Osteoblast (primary cell): ENCODE results near the gene DOP1A. TPM values are rescaled to one million over a fixed set of nuclear protein-coding genes. Genes with fewer than 3 reads are reported as not detected.

ENCODE experiments used
- DNase-seq: peaks from one replicate; pipeline ENCODE4 v3.0.0; 2011; ENCODE audit warnings: low spot score, mixed read lengths; ENCODE audit not compliant: insufficient read length; ENCODE audit errors: missing footprints
- H2AFZ ChIP-seq: 2 replicates; pipeline ENCODE4 v1.6.0; 2011; ENCODE audit warnings: mild to moderate bottlenecking, low read length
- H3K27ac ChIP-seq: 2 replicates; pipeline ENCODE4 v1.5.1; 2011; ENCODE audit warnings: mild to moderate bottlenecking, low read depth, low read length, moderate library complexity
- H3K27me3 ChIP-seq: 2 replicates; pipeline ENCODE4 v1.6.0; 2012; ENCODE audit warnings: mild to moderate bottlenecking, control low read depth, inconsistent platforms, low read length, moderate library complexity; ENCODE audit not compliant: insufficient read depth
- H3K36me3 ChIP-seq: 2 replicates; pipeline ENCODE4 v1.5.1; 2011; ENCODE audit warnings: mild to moderate bottlenecking, low read length, control low read depth, moderate library complexity; ENCODE audit not compliant: insufficient read depth
- H3K4me1 ChIP-seq: 2 replicates; pipeline ENCODE4 v1.5.1; 2011; ENCODE audit warnings: mild to moderate bottlenecking, low read length, control low read depth, moderate library complexity; ENCODE audit not compliant: insufficient read depth
- H3K4me2 ChIP-seq: 2 replicates; pipeline ENCODE4 v1.6.0; 2011; ENCODE audit warnings: mild to moderate bottlenecking, low read length; ENCODE audit not compliant: insufficient read depth
- H3K4me3 ChIP-seq: fragments of 200-600 bp; sonication (generic); 3 replicates; pipeline ENCODE4 v1.5.1; 2012; ENCODE audit warnings: mild to moderate bottlenecking, low read length, inconsistent platforms; ENCODE audit not compliant: insufficient read depth
- H3K79me2 ChIP-seq: 2 replicates; pipeline ENCODE4 v1.6.0; 2012; ENCODE audit warnings: mild to moderate bottlenecking, low read length, control low read depth, inconsistent platforms; ENCODE audit not compliant: insufficient read depth
- H3K9me3 ChIP-seq: 2 replicates; pipeline ENCODE4 v1.5.1; 2011; ENCODE audit warnings: low read depth, low read length, control low read depth
- H4K20me1 ChIP-seq: 2 replicates; pipeline ENCODE4 v1.6.0; 2012; ENCODE audit warnings: mild to moderate bottlenecking, low read length, control low read depth; ENCODE audit not compliant: insufficient read depth
- CTCF ChIP-seq: IDR thresholded peaks from 2 replicates; pipeline ENCODE4 v1.5.1; 2011; ENCODE audit warnings: mild to moderate bottlenecking, low read depth, low read length, moderate library complexity; ENCODE audit errors: extremely low read depth
- total RNA-seq: library from RNA; depleted of rRNA; stranded (reverse); fragments of >200 nt; gene quantifications from 2 replicates; pipeline ENCODE4 v1.2.3, GENCODE V29; 2012

The DOP1A gene
- total RNA-seq, 1 donor: 45.2 TPM

GRCh38 chr6:83038246-83038645, 29.2 kb upstream of the DOP1A start:
- DNase-seq: no peak
- Histone ChIP-seq H3K79me2 (no peaks in the 10 kb centered on the region), H3K36me3 (no peaks in the 10 kb centered on the region), H3K4me1 (no peaks in the 10 kb centered on the region), H2AFZ (no peak overlapping the region), H4K20me1 (no peaks in the 10 kb centered on the region), H3K27me3 (no peaks in the 10 kb centered on the region), H3K27ac (no peak overlapping the region), H3K4me2 (no peak overlapping the region), H3K9me3 (no peaks in the 10 kb centered on the region), H3K4me3 (no peak overlapping the region)
- no peak for TF ChIP-seq CTCF

GRCh38 chr6:83042467-83043053, 24.9 kb upstream of the DOP1A start:
- Histone ChIP-seq H3K27ac (no peak overlapping the region), H3K4me2 (no peak overlapping the region), H3K79me2 (no peaks in the 10 kb centered on the region), H3K9me3 (no peaks in the 10 kb centered on the region), H3K4me1 (no peaks in the 10 kb centered on the region), H4K20me1 (no peaks in the 10 kb centered on the region), H2AFZ (no peak overlapping the region), H3K36me3 (no peaks in the 10 kb centered on the region), H3K27me3 (no peaks in the 10 kb centered on the region), H3K4me3 (no peak overlapping the region)
- TF ChIP-seq CTCF: no peak
- DNase-seq: no peak

GRCh38 chr6:83044091-83044768, 23.2 kb upstream of the DOP1A start:
- H3K79me2 ChIP-seq: no peaks in the 10 kb centered on the region
- DNase-seq: no peak

More at GRCh38 chr6:83044091-83044768, 23.2 kb upstream of the DOP1A start:
- Histone ChIP-seq H2AFZ (no peak overlapping the region), H3K27me3 (no peaks in the 10 kb centered on the region), H3K4me3 (no peak overlapping the region), H4K20me1 (no peaks in the 10 kb centered on the region), H3K4me2 (no peak overlapping the region), H3K9me3 (no peaks in the 10 kb centered on the region), H3K36me3 (no peaks in the 10 kb centered on the region), H3K27ac (no peak overlapping the region), H3K4me1 (no peaks in the 10 kb centered on the region)
- TF ChIP-seq CTCF: no peak
